Stimulated activated CD4-positive, alpha-beta T cell treated with anti-CD3 and anti-CD28 coated beads, Interleukin-1b, Interleukin-23, amount 100 ng/mL, for 24 hours (primary cell): ENCODE data around the gene NME9.

Experiments used
- DNase-seq, 4 experiments: peaks; one replicate each; pipeline ENCODE4 v3.0.0-alpha.2; 2020; ENCODE audit warnings: low read depth in 4 of 4, low spot score in 1 of 4

Gene NME9

GRCh38 chr3:138336454-138336999 lies 6.9 kb upstream of the NME9 start:
- no peak for DNase-seq

- DNase-seq, result no peak
Measured at GRCh38 chr3:138334608-138335007, 5.0 kb upstream of the NME9 start.

- DNase-seq, result no peak
Measured at GRCh38 chr3:138332472-138333073, 2.9 kb upstream of the NME9 start.

GRCh38 chr3:138331143-138331894 lies 1.7 kb upstream of the NME9 start:
- DNase-seq, result no peak

- DNase-seq, result no peak
Measured at GRCh38 chr3:138329984-138330293, 288 bp upstream of the NME9 start.

GRCh38 chr3:138328341-138328740 lies 1.3 kb downstream of the NME9 start:
- no peak for DNase-seq

GRCh38 chr3:138327831-138328230 lies 1.8 kb downstream of the NME9 start:
- no peak for DNase-seq

- DNase-seq, result no peak
Measured at GRCh38 chr3:138326866-138327595, 2.6 kb downstream of the NME9 start.

- DNase-seq, result no peak
Measured at GRCh38 chr3:138325990-138326389, 3.7 kb downstream of the NME9 start.

GRCh38 chr3:138323971-138324370 lies 5.7 kb downstream of the NME9 start:
- DNase-seq, result no peak

GRCh38 chr3:138317687-138318086 lies 12.0 kb downstream of the NME9 start:
- no peak for DNase-seq

- DNase-seq, result no peak
Measured at GRCh38 chr3:138314751-138315150, 14.9 kb downstream of the NME9 start.

- DNase-seq, result no peak
Measured at GRCh38 chr3:138310494-138310893, 19.2 kb downstream of the NME9 start.

- no peak for DNase-seq
Measured at GRCh38 chr3:138308783-138309182, 20.9 kb downstream of the NME9 start.

- no peak for DNase-seq
Measured at GRCh38 chr3:138307899-138308298, 21.8 kb downstream of the NME9 start.

GRCh38 chr3:138303474-138303873 lies 26.2 kb downstream of the NME9 start:
- DNase-seq, result no peak

GRCh38 chr3:138300647-138301046 lies 29.0 kb downstream of the NME9 start:
- DNase-seq, result no peak

GRCh38 chr3:138297876-138298275 lies 31.8 kb downstream of the NME9 start:
- no peak for DNase-seq

GRCh38 chr3:138297059-138297607 lies 32.5 kb downstream of the NME9 start:
- peak in 1 of 4 experiments; percentile 4 for DNase-seq

GRCh38 chr3:138296639-138297038 lies 33.0 kb downstream of the NME9 start:
- DNase-seq, result peak in 1 of 4 experiments; percentile 28

GRCh38 chr3:138289701-138290100 lies 40.0 kb downstream of the NME9 start:
- no peak for DNase-seq

- DNase-seq, result no peak
Measured at GRCh38 chr3:138289260-138289659, 40.4 kb downstream of the NME9 start.
